ENCODE measurements around the gene MAP2K7. TPM values are rescaled to one million over a fixed set of nuclear protein-coding genes. Genes with fewer than 3 reads are reported as not detected.
A peak's percentile ranks its signal among the peaks of the same experiment; 100 is the strongest.

Gene MAP2K7
- total RNA-seq, 1 donor from 2014 or later, result 55.6 TPM

DNA sequence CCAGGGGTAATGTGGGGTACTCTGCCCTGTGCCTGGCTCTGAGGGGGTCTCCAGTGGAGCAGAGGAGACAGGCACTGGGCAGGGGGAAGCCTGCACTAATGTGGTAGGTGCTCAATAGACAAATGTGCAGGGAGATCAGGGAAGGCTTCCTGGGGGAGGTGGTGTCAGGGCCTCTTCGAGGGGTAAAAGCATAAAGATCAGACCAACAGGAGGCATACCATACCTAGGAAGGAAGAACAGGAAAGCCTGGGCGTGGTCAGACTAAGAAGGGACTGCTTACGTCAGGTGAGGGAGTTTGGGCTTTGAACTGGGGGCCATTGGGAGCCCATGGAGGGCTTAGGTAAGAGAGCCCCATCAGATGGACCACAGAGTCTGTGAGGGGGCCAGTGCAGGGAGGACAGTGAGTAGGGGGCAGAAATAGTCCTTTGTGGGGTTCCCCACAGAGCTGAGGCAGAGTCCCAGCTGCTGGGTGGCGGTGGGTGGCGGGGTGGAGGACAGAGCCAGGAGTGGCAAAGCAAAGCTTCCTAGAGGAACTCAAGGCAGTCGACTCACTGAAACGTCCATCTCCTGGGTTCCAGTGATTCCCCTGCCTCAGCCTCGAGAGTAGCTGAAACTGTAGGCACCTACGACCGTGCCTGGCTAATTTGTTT is 38.3 kb upstream of the MAP2K7 start:
- no peak for DNase-seq (ENCODE audit: low spot score in 2 of 2, unreplicated experiment in 2 of 2)
- Mint-ChIP-seq H3K4me3 (no peak overlapping the region), H3K36me3 (no peaks in the 10 kb centered on the region), H3K9me3 (no peaks in the 10 kb centered on the region), H3K4me1 (peaks cover 12% of the 10 kb centered on the region), H3K27ac (no peak overlapping the region), H3K27me3 (ENCODE audit: low read depth) (peaks cover 66% of the 10 kb centered on the region)
- no peak for TF ChIP-seq CTCF (IDR thresholded peaks at IDR 0.05; ENCODE audit: unreplicated experiment)

DNA sequence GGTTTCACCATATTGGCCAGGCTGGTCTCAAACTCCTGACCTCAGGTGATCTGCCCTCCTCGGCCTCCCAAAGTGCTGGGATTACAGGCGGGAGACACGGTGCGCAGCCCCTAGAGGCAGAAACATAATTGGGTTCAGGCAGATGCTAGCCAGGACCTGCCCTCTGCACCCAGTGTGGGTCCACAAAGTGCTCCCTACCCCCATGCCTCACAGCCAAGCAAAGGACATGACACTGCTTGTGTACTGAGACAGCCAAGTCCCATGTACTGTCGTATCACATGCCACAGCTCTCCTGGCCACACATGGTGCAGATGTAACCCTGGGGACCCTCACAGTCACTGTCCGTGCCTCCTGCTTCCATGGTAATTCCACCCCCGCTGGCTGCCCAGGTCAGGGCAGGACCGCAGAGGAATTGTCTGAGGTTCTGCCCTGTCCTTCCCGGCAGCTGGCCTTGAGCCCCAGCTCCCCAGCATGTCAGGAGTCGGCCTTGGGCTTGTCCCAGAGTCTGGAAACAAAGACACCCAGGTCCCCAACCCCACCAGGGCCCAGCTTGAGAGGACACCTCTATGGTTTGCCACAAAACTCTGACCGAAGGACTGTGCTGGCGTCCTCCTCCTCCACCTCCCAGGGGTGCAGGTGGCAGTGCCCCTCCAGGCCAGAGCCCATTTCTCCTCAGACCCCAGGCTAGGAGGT is 37.1 kb upstream of the MAP2K7 start:
- Mint-ChIP-seq H3K4me1 (peaks cover 14% of the 10 kb centered on the region), H3K27me3 (ENCODE audit: low read depth) (peaks cover 60% of the 10 kb centered on the region), H3K4me3 (no peak overlapping the region), H3K27ac (no peak overlapping the region), H3K9me3 (no peaks in the 10 kb centered on the region), H3K36me3 (no peaks in the 10 kb centered on the region)
- no peak for DNase-seq (ENCODE audit: low spot score in 2 of 2, unreplicated experiment in 2 of 2)
- TF ChIP-seq CTCF (IDR thresholded peaks at IDR 0.05; ENCODE audit: unreplicated experiment), result no peak

GRCh38 chr19:7867092-7867844 is 36.4 kb upstream of the MAP2K7 start:
- TF ChIP-seq CTCF (IDR thresholded peaks at IDR 0.05; ENCODE audit: unreplicated experiment), result no peak

GRCh38 chr19:7868326-7868670 is 35.4 kb upstream of the MAP2K7 start:
- Mint-ChIP-seq H3K36me3 (no peaks in the 10 kb centered on the region), H3K27me3 (ENCODE audit: low read depth) (peaks cover 65% of the 10 kb centered on the region), H3K9me3 (no peaks in the 10 kb centered on the region), H3K4me1 (peaks cover 21% of the 10 kb centered on the region), H3K4me3 (peak overlapping the region; percentile 58), H3K27ac (no peak overlapping the region)
- no peak for DNase-seq (ENCODE audit: low spot score in 2 of 2, unreplicated experiment in 2 of 2)
- no peak for TF ChIP-seq CTCF (IDR thresholded peaks at IDR 0.05; ENCODE audit: unreplicated experiment)

More at GRCh38 chr19:7867092-7867844, 36.4 kb upstream of the MAP2K7 start:
- no peaks in the 10 kb centered on the region for H3K9me3 Mint-ChIP-seq
- peaks cover 18% of the 10 kb centered on the region for H3K4me1 Mint-ChIP-seq
- no peaks in the 10 kb centered on the region for H3K36me3 Mint-ChIP-seq
- no peak for DNase-seq (ENCODE audit: low spot score in 2 of 2, unreplicated experiment in 2 of 2)
- no peak overlapping the region for H3K4me3 Mint-ChIP-seq
- H3K27me3 Mint-ChIP-seq (ENCODE audit: low read depth), result peaks cover 62% of the 10 kb centered on the region
- no peak overlapping the region for H3K27ac Mint-ChIP-seq

DNA sequence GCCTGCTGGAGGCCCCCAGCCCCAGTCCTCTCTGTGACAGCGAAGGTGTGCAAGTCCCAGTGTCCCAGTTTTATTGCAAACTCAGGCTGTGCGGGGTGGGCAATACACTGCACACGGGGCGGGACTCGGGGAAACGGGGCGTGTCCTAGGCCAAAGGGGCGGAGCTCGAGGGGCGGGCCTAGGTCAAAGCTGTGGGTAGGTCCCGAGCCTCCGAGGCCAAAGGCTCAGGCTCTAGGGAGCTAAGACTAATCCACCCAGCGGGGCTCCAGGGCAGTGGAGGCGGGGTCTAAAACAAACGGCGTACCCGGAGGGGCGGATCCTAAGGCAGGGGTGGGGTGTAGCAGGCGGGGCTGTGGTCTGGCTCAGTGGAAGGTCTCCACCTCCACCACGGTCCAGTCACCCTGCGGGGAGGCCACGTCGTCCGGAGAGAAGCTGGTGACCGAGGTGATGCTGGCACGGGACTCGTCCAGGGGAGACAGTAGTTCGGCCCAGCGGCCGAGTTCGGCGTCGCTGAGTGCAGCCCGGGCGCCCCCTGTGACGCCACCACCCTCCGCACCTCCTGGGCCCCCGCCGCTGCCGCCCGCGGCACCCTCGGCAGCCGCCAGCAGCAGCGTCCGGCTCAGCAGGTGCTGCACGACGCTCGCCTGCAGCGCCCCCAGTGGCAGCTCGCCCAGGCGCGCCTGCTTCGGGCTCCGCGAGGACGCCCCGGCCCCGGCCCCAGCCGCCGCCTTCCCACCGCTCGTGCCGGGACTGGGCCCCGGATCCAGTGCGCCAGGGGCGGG is 34.8 kb upstream of the MAP2K7 start:
- peak overlapping the region; percentile 58 for H3K4me3 Mint-ChIP-seq
- peaks cover 62% of the 10 kb centered on the region for H3K27me3 Mint-ChIP-seq (ENCODE audit: low read depth)
- no peaks in the 10 kb centered on the region for H3K36me3 Mint-ChIP-seq
- DNase-seq (ENCODE audit: low spot score in 2 of 2, unreplicated experiment in 2 of 2), result peak; percentile 73 to 91
- peaks cover 23% of the 10 kb centered on the region for H3K4me1 Mint-ChIP-seq
- peak; percentile 96 for TF ChIP-seq CTCF (IDR thresholded peaks at IDR 0.05; ENCODE audit: unreplicated experiment)
- H3K9me3 Mint-ChIP-seq, result no peaks in the 10 kb centered on the region
- H3K27ac Mint-ChIP-seq, result peak overlapping the region; percentile 82

Measured in mesothelial cell of epicardium (in vitro differentiated cells).